ENCODE measurements around the gene DMC1. TPM values are rescaled to one million over a fixed set of nuclear protein-coding genes. Genes with fewer than 3 reads are reported as not detected.
"Not testable (repeated sequence)": the region's sequence is repeated elsewhere in the genome, so short reads cannot be mapped to it uniquely, and the experiment has no call there.

DMC1 gene
- total and polyA plus RNA-seq, 7 donors, result 0.68 to 43.3 (median 3.8) TPM; not detected in 1

DNA sequence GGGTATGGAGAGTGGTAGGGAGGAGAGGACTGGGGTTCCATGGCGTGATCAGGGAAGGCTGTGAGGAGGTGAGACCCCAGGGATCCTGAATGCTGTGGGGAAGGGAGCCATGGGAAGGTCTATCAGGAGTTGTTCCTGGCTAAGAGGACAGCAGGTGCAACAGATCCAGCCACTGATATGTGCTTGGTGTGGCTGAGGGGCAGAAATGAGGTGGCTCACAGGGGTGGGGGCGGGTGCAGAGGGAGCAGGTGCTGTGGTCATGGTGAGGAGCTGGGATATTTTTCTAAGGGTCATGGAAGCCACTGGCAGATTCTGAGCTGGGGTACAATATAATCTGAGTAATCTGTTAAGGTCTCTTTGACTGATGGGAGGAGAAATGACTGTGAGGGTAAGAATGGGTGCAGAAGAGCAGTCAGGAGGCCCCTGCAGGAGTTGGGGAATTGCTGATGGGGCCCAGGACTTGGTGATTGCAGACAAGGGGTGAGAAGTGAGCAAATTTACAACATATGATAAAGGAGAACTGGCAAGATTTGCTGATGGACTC is 31.3 kb upstream of the DMC1 start:
- no peaks in the 10 kb centered on the region for H3K9me3 ChIP-seq
- H3K4me3 ChIP-seq, result no peak overlapping the region
- no peak overlapping the region for H3K27ac ChIP-seq
- DNase-seq, result no peak
- TF ChIP-seq EP300 (IDR thresholded peaks at IDR 0.05), result no peak
- TF ChIP-seq POLR2AphosphoS5 (IDR thresholded peaks at IDR 0.05), result no peak
- TF ChIP-seq POLR2A (IDR thresholded peaks at IDR 0.05), result no peak
- TF ChIP-seq, protein P1, sequence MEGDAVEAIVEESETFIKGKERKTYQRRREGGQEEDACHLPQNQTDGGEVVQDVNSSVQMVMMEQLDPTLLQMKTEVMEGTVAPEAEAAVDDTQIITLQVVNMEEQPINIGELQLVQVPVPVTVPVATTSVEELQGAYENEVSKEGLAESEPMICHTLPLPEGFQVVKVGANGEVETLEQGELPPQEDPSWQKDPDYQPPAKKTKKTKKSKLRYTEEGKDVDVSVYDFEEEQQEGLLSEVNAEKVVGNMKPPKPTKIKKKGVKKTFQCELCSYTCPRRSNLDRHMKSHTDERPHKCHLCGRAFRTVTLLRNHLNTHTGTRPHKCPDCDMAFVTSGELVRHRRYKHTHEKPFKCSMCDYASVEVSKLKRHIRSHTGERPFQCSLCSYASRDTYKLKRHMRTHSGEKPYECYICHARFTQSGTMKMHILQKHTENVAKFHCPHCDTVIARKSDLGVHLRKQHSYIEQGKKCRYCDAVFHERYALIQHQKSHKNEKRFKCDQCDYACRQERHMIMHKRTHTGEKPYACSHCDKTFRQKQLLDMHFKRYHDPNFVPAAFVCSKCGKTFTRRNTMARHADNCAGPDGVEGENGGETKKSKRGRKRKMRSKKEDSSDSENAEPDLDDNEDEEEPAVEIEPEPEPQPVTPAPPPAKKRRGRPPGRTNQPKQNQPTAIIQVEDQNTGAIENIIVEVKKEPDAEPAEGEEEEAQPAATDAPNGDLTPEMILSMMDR (IDR thresholded peaks at IDR 0.05), result no peak
- H3K27me3 ChIP-seq, result no peaks in the 10 kb centered on the region
- peaks cover 0 to 4% (median under 1%) of the 10 kb centered on the region in 4 donors for H3K4me1 ChIP-seq
- WGBS, 2 donors, result 83 to 92% methylated on average over 2 of the region's 2 CpGs
- intact Hi-C loops (cut with DNase I), result no loop called here
- no peaks in the 10 kb centered on the region for H3K36me3 ChIP-seq

GRCh38 chr22:38599466-38599865 is 29.5 kb upstream of the DMC1 start:
- intact Hi-C loops (cut with DNase I), result no loop called here
- TF ChIP-seq POLR2A (IDR thresholded peaks at IDR 0.05), result no peak
- TF ChIP-seq, protein P1 (IDR thresholded peaks at IDR 0.05), result no peak
- no peak for TF ChIP-seq EP300 (IDR thresholded peaks at IDR 0.05)
- TF ChIP-seq POLR2AphosphoS5 (IDR thresholded peaks at IDR 0.05), result no peak
- DNase-seq, result no peak
- no peaks in the 10 kb centered on the region for H3K9me3 ChIP-seq
- no peaks in the 10 kb centered on the region for H3K27me3 ChIP-seq
- H3K4me1 ChIP-seq, result no peaks in the 10 kb centered on the region
- H3K4me3 ChIP-seq, result no peak overlapping the region
- H3K27ac ChIP-seq, result no peak overlapping the region
- 95% methylated on average over 10 of the region's 10 CpGs for WGBS, 2 donors
- no peaks in the 10 kb centered on the region for H3K36me3 ChIP-seq

GRCh38 chr22:38582923-38583322 is 12.9 kb upstream of the DMC1 start:
- H3K27ac ChIP-seq; H3K27me3 ChIP-seq; H3K36me3 ChIP-seq; H3K4me1 ChIP-seq; H3K9me3 ChIP-seq; intact Hi-C loops (cut with DNase I); DNase-seq; H3K4me3 ChIP-seq: not testable (repeated sequence)
- WGBS, 2 donors, result 75 to 83% methylated on average over 3 of the region's 3 CpGs

GRCh38 chr22:38578505-38578904 is 8.5 kb upstream of the DMC1 start:
- intact Hi-C loops (cut with DNase I), result no loop called here
- H3K27me3 ChIP-seq, result no peaks in the 10 kb centered on the region
- no peak for DNase-seq
- H3K9me3 ChIP-seq, result no peaks in the 10 kb centered on the region
- H3K4me1 ChIP-seq, result no peaks in the 10 kb centered on the region
- no peak overlapping the region for H3K27ac ChIP-seq
- 85 to 87% methylated on average over 5 of the region's 5 CpGs for WGBS, 2 donors
- no peak for TF ChIP-seq POLR2AphosphoS5 (IDR thresholded peaks at IDR 0.05)
- TF ChIP-seq POLR2A (IDR thresholded peaks at IDR 0.05), result no peak
- no peak for TF ChIP-seq EP300 (IDR thresholded peaks at IDR 0.05)
- TF ChIP-seq, protein P1 (IDR thresholded peaks at IDR 0.05), result no peak
- H3K36me3 ChIP-seq, result no peaks in the 10 kb centered on the region
- no peak overlapping the region for H3K4me3 ChIP-seq

DNA sequence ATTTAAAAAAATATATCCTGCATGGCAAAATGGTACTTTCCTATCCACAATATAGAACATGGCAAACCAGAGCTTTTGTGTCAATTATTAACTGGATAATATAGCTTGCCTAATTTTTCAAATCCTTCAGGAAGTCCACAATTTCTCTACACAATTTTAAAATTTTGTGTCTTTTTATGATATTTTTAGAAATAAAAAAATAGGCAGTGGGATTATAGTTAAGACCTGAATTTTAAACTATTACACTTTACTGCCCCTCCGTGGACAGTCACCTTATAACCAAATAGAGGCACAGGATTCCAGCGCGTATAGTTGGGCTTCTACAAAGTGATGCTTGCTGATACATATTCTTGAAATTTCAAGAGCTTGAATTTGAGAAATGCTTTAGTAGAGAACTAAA is 2.1 kb upstream of the DMC1 start:
- 3 to 8% methylated on average over 3 of the region's 3 CpGs for WGBS, 2 donors

More for the DNA sequence above, 2.1 kb upstream of the DMC1 start:
- no peaks in the 10 kb centered on the region for H3K36me3 ChIP-seq
- no peak for DNase-seq
- H3K9me3 ChIP-seq, result no peaks in the 10 kb centered on the region
- no peak for TF ChIP-seq EP300 (IDR thresholded peaks at IDR 0.05)
- no peak for TF ChIP-seq POLR2AphosphoS5 (IDR thresholded peaks at IDR 0.05)
- TF ChIP-seq POLR2A (IDR thresholded peaks at IDR 0.05), result no peak
- TF ChIP-seq, protein P1 (IDR thresholded peaks at IDR 0.05), result peak in 3 of 4 experiments; percentile 20 to 41 (median 34)
- no peak overlapping the region for H3K4me3 ChIP-seq
- intact Hi-C loops (cut with DNase I), result loop anchor here (5.0 kb wide), 3 partner anchors 105 to 175 kb away; partner anchors contain the start of gene KDELR3
- peaks cover 0 to 18% (median 12%) of the 10 kb centered on the region in 4 donors for H3K4me1 ChIP-seq
- H3K27ac ChIP-seq, result no peak overlapping the region
- H3K27me3 ChIP-seq, result no peaks in the 10 kb centered on the region
